ENCODE measurements around the gene ANKK1. TPM values are rescaled to one million over a fixed set of nuclear protein-coding genes. Genes with fewer than 3 reads are reported as not detected.

ANKK1 gene
- total and polyA plus RNA-seq, 2 experiments from 2014 or later = 0.13 to 0.43 TPM

- Histone ChIP-seq H3K79me2 (no peaks in the 10 kb centered on the region), H3K4me2 (no peak overlapping the region), H3K27ac (no peak overlapping the region), H3K27me3 (no peaks in the 10 kb centered on the region), H4K20me1 (ENCODE audit: insufficient read depth, poor library complexity, severe bottlenecking) (no peaks in the 10 kb centered on the region), H3K9me3 (ENCODE audit: low read depth) (no peaks in the 10 kb centered on the region), H2AFZ (no peak overlapping the region), H3K36me3 (replicated peaks; ENCODE audit: insufficient read depth, low read depth) (no peaks in the 10 kb centered on the region), H3K4me1 (ENCODE audit: insufficient read depth) (no peaks in the 10 kb centered on the region), H3K4me3 (no peak overlapping the region), H3K9me2 (replicated peaks; ENCODE audit: insufficient read depth) (no peaks in the 10 kb centered on the region)
- no peak for DNase-seq (ENCODE audit: low spot score)
- 81% methylated on average over 7 of the region's 7 CpGs for WGBS (ENCODE audit: low lambda C conversion rate, missing lambda C conversion rate)
- no peak for TF ChIP-seq EZH2phosphoT487 (IDR thresholded peaks at IDR 0.05; ENCODE audit: low read depth, severe bottlenecking, unreplicated experiment)
- TF ChIP-seq CTCF (IDR thresholded peaks at IDR 0.05; ENCODE audit: poor library complexity) = no peak
- no peak for TF ChIP-seq EZH2 (IDR thresholded peaks at IDR 0.05; ENCODE audit: borderline replicate concordance)
These were observed 57.0 kb downstream of the ANKK1 start for GRCh38 chr11:113444502-113445123.

GRCh38 chr11:113446112-113446511 is 58.5 kb downstream of the ANKK1 start:
- 46% methylated on average over 6 of the region's 6 CpGs for WGBS (ENCODE audit: low lambda C conversion rate, missing lambda C conversion rate)
- no peak overlapping the region for H2AFZ ChIP-seq
- H3K4me3 ChIP-seq = no peak overlapping the region
- H3K27me3 ChIP-seq = no peaks in the 10 kb centered on the region
- no peaks in the 10 kb centered on the region for H4K20me1 ChIP-seq (ENCODE audit: insufficient read depth, poor library complexity, severe bottlenecking)
- H3K4me2 ChIP-seq = no peak overlapping the region
- no peak overlapping the region for H3K27ac ChIP-seq
- no peaks in the 10 kb centered on the region for H3K79me2 ChIP-seq
- H3K9me3 ChIP-seq (ENCODE audit: low read depth) = no peaks in the 10 kb centered on the region
- no peaks in the 10 kb centered on the region for H3K9me2 ChIP-seq (replicated peaks; ENCODE audit: insufficient read depth)
- DNase-seq (ENCODE audit: low spot score) = peak; percentile 27
- H3K36me3 ChIP-seq (replicated peaks; ENCODE audit: insufficient read depth, low read depth) = no peaks in the 10 kb centered on the region
- no peaks in the 10 kb centered on the region for H3K4me1 ChIP-seq (ENCODE audit: insufficient read depth)
- no peak for TF ChIP-seq EZH2 (IDR thresholded peaks at IDR 0.05; ENCODE audit: borderline replicate concordance)
- no peak for TF ChIP-seq EZH2phosphoT487 (IDR thresholded peaks at IDR 0.05; ENCODE audit: low read depth, severe bottlenecking, unreplicated experiment)
- no peak for TF ChIP-seq CTCF (IDR thresholded peaks at IDR 0.05; ENCODE audit: poor library complexity)

GRCh38 chr11:113446938-113447337 is 59.4 kb downstream of the ANKK1 start:
- Histone ChIP-seq H3K79me2 (no peaks in the 10 kb centered on the region), H3K4me3 (no peak overlapping the region), H4K20me1 (ENCODE audit: insufficient read depth, poor library complexity, severe bottlenecking) (no peaks in the 10 kb centered on the region), H3K9me2 (replicated peaks; ENCODE audit: insufficient read depth) (no peaks in the 10 kb centered on the region), H2AFZ (no peak overlapping the region), H3K36me3 (replicated peaks; ENCODE audit: insufficient read depth, low read depth) (no peaks in the 10 kb centered on the region), H3K27me3 (no peaks in the 10 kb centered on the region), H3K27ac (no peak overlapping the region), H3K9me3 (ENCODE audit: low read depth) (no peaks in the 10 kb centered on the region), H3K4me1 (ENCODE audit: insufficient read depth) (no peaks in the 10 kb centered on the region), H3K4me2 (no peak overlapping the region)
- peak; percentile 19 for DNase-seq (ENCODE audit: low spot score)
- WGBS (ENCODE audit: low lambda C conversion rate, missing lambda C conversion rate) = 67% methylated on average over 6 of the region's 6 CpGs
- no peak for TF ChIP-seq CTCF (IDR thresholded peaks at IDR 0.05; ENCODE audit: poor library complexity)
- no peak for TF ChIP-seq EZH2phosphoT487 (IDR thresholded peaks at IDR 0.05; ENCODE audit: low read depth, severe bottlenecking, unreplicated experiment)
- no peak for TF ChIP-seq EZH2 (IDR thresholded peaks at IDR 0.05; ENCODE audit: borderline replicate concordance)

Data from hepatocyte (in vitro differentiated cells).